Tibial nerve (tissue), 4 donors: ENCODE results near the gene GPR153. TPM values are rescaled to one million over a fixed set of nuclear protein-coding genes. Genes with fewer than 3 reads are reported as not detected.
A peak's percentile ranks its signal among the peaks of the same experiment; 100 is the strongest.

Experiments
- DNase-seq, 2 donors: peaks; one replicate each; pipeline ENCODE4 v3.0.0-alpha.2; 2019; ENCODE audit warnings: low spot score in 2 of 2
- H3K27ac ChIP-seq, 4 donors: fragments of 200-600 bp; sonication (generic) in 3 of 4; one replicate each; pipeline ENCODE4 v1.5.1; 2017 to 2019; ENCODE audit warnings: mild to moderate bottlenecking in 1 of 4
- H3K27me3 ChIP-seq, 2 donors: fragments of 200-600 bp; sonication (generic) in 1 of 2; one replicate each; pipeline versions ENCODE4 v1.5.1 to v1.6.0; 2017 to 2019
- H3K36me3 ChIP-seq, 3 donors: fragments of 200-600 bp; sonication (generic); one replicate each; pipeline ENCODE4 v1.5.1; 2018 to 2019
- H3K4me1 ChIP-seq, 4 donors: fragments of 200-600 bp; sonication (generic) in 3 of 4; one replicate each; pipeline ENCODE4 v1.5.1; 2017 to 2019
- H3K4me3 ChIP-seq, 4 donors: fragments of 200-600 bp; sonication (generic) in 3 of 4; one replicate each; pipeline ENCODE4 v1.5.1; 2017 to 2019; ENCODE audit warnings: mild to moderate bottlenecking in 1 of 4, moderate library complexity in 1 of 4
- H3K9me3 ChIP-seq, 4 donors: fragments of 200-600 bp; sonication (generic) in 3 of 4; one replicate each; pipeline ENCODE4 v1.5.1; 2017 to 2019
- EP300 ChIP-seq, 2 donors: sonication (generic); formaldehyde crosslinking; IDR thresholded peaks; one replicate each; pipeline ENCODE4 v1.6.1; 2017; ENCODE audit warnings: antibody characterized with exemption in 2 of 2, mild to moderate bottlenecking in 1 of 2
- POLR2A ChIP-seq, 2 donors: fragments of 450-650 bp; IDR thresholded peaks; one replicate each; pipeline ENCODE4 v1.6.1; 2017; ENCODE audit warnings: antibody characterized with exemption in 2 of 2, mild to moderate bottlenecking in 2 of 2, moderate library complexity in 2 of 2
- WGBS, 2 donors: methylation state at CpG; one replicate each; pipeline ENCODE4 v1.1.5; 2018; 5-methylcytosine and 5-hydroxymethylcytosine counted together
- total RNA-seq, 4 donors: library from RNA; depleted of rRNA; stranded (reverse); fragments of >200 nt; gene quantifications; one replicate each; pipeline ENCODE4 v1.1.0, GENCODE V29; 2016
- TF ChIP-seq, protein P1 (sequence below), 5 experiments: fragments of 200-600 bp in 3 of 5; fragments of 450-650 bp in 2 of 5; sonication (generic) in 3 of 5; IDR thresholded peaks; one replicate each; pipeline ENCODE4 v1.5.1; 2016 to 2019; ENCODE audit warnings: antibody characterized with exemption in 5 of 5, mild to moderate bottlenecking in 3 of 5, moderate library complexity in 2 of 5

The GPR153 gene
- total RNA-seq, 4 donors from 2014 or later = 10.3 to 12.7 (median 11.3) TPM

DNA sequence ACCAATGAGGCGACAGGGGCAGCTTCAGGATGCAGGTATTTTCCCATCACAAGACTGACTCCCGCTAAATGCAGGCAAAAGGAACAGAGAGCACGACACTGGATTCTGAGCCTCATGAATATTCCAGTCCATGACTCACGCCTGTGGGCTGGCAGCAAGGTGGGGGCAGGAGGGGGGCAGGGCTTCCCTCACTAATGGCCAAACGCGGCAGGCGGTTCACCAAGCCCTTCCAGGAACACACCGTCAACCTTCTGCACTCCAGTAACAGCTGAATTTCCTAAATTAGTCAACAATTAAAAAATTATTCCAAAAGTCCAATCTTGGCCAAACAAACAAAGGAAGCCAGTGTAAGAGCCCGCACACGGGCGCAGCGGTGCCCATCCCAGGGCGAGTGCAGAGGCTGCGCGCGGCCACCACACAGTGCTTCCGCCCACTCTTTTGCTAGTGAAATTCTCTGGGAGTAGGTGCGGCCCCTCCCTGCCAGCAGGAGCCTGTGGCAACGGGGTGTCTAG is 12.5 kb upstream of the GPR153 start:
- no peaks in the 10 kb centered on the region for H3K36me3 ChIP-seq
- peak overlapping the region; percentile 24 to 89 (median 69) for H3K27ac ChIP-seq
- WGBS, 2 donors = 51 to 64% methylated on average over 19 of the region's 19 CpGs
- TF ChIP-seq, protein P1, sequence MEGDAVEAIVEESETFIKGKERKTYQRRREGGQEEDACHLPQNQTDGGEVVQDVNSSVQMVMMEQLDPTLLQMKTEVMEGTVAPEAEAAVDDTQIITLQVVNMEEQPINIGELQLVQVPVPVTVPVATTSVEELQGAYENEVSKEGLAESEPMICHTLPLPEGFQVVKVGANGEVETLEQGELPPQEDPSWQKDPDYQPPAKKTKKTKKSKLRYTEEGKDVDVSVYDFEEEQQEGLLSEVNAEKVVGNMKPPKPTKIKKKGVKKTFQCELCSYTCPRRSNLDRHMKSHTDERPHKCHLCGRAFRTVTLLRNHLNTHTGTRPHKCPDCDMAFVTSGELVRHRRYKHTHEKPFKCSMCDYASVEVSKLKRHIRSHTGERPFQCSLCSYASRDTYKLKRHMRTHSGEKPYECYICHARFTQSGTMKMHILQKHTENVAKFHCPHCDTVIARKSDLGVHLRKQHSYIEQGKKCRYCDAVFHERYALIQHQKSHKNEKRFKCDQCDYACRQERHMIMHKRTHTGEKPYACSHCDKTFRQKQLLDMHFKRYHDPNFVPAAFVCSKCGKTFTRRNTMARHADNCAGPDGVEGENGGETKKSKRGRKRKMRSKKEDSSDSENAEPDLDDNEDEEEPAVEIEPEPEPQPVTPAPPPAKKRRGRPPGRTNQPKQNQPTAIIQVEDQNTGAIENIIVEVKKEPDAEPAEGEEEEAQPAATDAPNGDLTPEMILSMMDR (IDR thresholded peaks at IDR 0.05) = no peak
- peak in 1 of 2 donors; percentile 47 for TF ChIP-seq EP300 (IDR thresholded peaks at IDR 0.05)
- H3K4me1 ChIP-seq = peaks cover 0 to 64% (median 43%) of the 10 kb centered on the region in 4 donors
- no peaks in the 10 kb centered on the region for H3K27me3 ChIP-seq
- H3K4me3 ChIP-seq = no peak overlapping the region
- no peak for DNase-seq
- H3K9me3 ChIP-seq = no peaks in the 10 kb centered on the region

DNA sequence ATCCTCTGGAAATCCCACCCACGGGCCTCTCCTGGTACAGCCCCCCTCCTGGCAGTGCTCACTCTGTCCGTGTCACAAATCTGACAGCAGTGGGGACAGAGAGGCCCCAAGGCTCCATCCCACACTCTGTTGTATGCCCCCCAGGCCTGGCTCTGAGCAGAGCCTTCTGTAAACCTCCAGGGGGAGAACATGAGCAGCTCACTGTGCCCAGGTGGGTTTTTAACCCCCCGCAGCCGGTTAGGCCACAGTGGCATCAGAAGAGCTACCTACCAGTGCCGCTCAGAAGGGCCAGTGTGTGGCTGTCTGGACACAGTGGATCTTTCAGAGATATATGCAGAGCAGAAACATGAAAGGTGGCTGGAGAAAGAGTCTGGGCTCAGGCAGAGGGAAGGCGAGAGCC is 12.0 kb upstream of the GPR153 start:
- 59 to 76% methylated on average over 6 of the region's 6 CpGs for WGBS, 2 donors
- no peaks in the 10 kb centered on the region for H3K27me3 ChIP-seq
- TF ChIP-seq, protein P1 (IDR thresholded peaks at IDR 0.05) = no peak
- no peak for TF ChIP-seq EP300 (IDR thresholded peaks at IDR 0.05)
- TF ChIP-seq POLR2A (IDR thresholded peaks at IDR 0.05) = no peak
- H3K27ac ChIP-seq = peak overlapping the region; percentile 24 to 89 (median 69)
- no peak for DNase-seq
- no peaks in the 10 kb centered on the region for H3K36me3 ChIP-seq
- H3K4me1 ChIP-seq = peaks cover 0 to 64% (median 43%) of the 10 kb centered on the region in 4 donors
- no peak overlapping the region for H3K4me3 ChIP-seq
- no peaks in the 10 kb centered on the region for H3K9me3 ChIP-seq

DNA sequence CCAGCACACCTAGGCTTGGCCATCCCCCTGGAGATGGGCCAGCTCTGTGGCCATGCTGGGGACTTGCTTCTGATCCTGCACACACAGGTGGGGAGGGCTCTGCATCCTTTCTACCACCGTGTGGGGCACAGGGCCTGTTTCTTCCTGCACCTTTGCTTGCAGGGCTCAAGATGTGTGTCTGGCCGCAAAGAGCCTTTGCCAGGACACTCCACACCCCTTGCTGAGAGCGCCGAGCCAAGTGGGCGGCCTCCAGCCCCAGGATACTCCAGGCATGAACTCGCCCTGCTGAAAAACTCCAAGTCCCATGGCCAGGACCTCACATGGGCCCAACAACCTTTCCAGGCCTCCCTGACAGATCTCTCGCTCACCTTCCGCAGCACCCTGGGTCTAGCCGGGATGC is 11.6 kb upstream of the GPR153 start:
- no peak for DNase-seq
- 53 to 57% methylated on average over 9 of the region's 9 CpGs for WGBS, 2 donors
- Histone ChIP-seq H3K4me1 (peaks cover 0 to 64% (median 43%) of the 10 kb centered on the region in 4 donors), H3K27me3 (no peaks in the 10 kb centered on the region), H3K4me3 (no peak overlapping the region), H3K36me3 (no peaks in the 10 kb centered on the region), H3K9me3 (no peaks in the 10 kb centered on the region), H3K27ac (peak overlapping the region; percentile 24 to 89 (median 65))
- TF ChIP-seq, protein P1 (IDR thresholded peaks at IDR 0.05) = no peak
- TF ChIP-seq POLR2A (IDR thresholded peaks at IDR 0.05) = no peak
- TF ChIP-seq EP300 (IDR thresholded peaks at IDR 0.05) = no peak

DNA sequence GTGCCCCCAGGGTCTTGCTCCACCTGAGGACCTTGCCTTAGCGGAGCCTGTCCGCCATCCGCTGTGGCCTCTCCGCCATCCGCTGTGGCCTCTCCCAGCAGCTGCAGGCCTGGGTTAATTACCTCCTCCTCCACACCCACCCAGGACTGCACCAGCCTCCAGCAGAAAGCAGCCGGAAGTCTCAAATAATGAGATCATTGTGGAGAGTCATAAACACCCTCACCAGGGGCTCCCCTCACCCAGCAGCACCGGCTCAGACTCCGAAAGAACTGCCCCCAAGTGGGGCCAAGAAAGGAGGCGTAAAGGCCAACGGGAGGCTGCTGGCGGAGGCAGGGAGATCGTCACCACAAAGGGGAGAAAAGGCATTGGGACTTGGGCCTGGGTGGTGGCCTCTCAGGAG is 10.7 kb upstream of the GPR153 start:
- Histone ChIP-seq H3K36me3 (no peaks in the 10 kb centered on the region), H3K4me1 (peaks cover 0 to 58% (median 38%) of the 10 kb centered on the region in 4 donors), H3K4me3 (no peak overlapping the region), H3K9me3 (no peaks in the 10 kb centered on the region), H3K27ac (peak overlapping the region; percentile 1 to 89 (median 76)), H3K27me3 (no peaks in the 10 kb centered on the region)
- 24 to 41% methylated on average over 12 of the region's 12 CpGs for WGBS, 2 donors
- DNase-seq = no peak
- TF ChIP-seq EP300 (IDR thresholded peaks at IDR 0.05) (peak in 1 of 2 donors; percentile 77), POLR2A (IDR thresholded peaks at IDR 0.05) (no peak)
- TF ChIP-seq, protein P1 (IDR thresholded peaks at IDR 0.05) = no peak

DNA sequence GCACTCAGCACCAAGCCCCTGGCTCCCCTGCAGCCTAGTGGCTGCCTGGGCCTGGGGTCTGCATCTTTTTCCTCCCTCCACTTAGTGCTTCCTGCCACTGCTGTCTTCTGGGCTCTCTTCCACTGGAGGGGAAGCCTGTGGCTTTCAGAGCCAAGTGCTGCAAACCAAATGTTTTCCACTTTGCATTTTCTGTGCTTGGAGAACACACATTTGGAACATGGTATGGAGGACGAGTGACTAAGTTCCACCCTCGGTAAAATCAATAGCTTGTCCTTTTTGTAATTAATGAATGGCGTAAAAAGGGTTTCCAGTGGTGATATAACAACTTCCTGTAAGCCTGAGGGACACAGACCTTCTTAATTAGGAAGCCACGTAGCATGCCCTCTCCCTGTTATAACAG is 10.1 kb upstream of the GPR153 start:
- DNase-seq = no peak
- H3K27ac ChIP-seq = peak overlapping the region in 3 of 4 donors; percentile 66 to 87 (median 74)
- no peaks in the 10 kb centered on the region for H3K36me3 ChIP-seq
- WGBS, 2 donors = 44 to 47% methylated on average over 4 of the region's 4 CpGs
- no peaks in the 10 kb centered on the region for H3K27me3 ChIP-seq
- H3K9me3 ChIP-seq = no peaks in the 10 kb centered on the region
- no peak for TF ChIP-seq EP300 (IDR thresholded peaks at IDR 0.05)
- TF ChIP-seq, protein P1 (IDR thresholded peaks at IDR 0.05) = no peak
- TF ChIP-seq POLR2A (IDR thresholded peaks at IDR 0.05) = no peak
- H3K4me1 ChIP-seq = peaks cover 0 to 53% (median 33%) of the 10 kb centered on the region in 4 donors
- peak overlapping the region in 1 of 4 donors; percentile 4 for H3K4me3 ChIP-seq
